ENCODE measurements around the gene COL8A2.
"Not testable (repeated sequence)": the region's sequence is repeated elsewhere in the genome, so short reads cannot be mapped to it uniquely, and the experiment has no call there.

COL8A2 gene

GRCh38 chr1:36125129-36125991 lies at the start of gene COL8A2:
Gene COL8A2, minus strand, starts transcription at chr1:36125222. Its CDS starts 24,980 bp downstream, at chr1:36100242.
- no peak for DNase-seq (ENCODE audit: low spot score)

GRCh38 chr1:36174713-36175112 lies 49.7 kb upstream of the COL8A2 start:
- DNase-seq (ENCODE audit: low spot score) = no peak

- DNase-seq (ENCODE audit: low spot score) = no peak
Measured at GRCh38 chr1:36172983-36173382, 48.0 kb upstream of the COL8A2 start.

- no peak for DNase-seq (ENCODE audit: low spot score)
Measured at GRCh38 chr1:36172017-36172747, 47.2 kb upstream of the COL8A2 start.

GRCh38 chr1:36170643-36171412 lies 45.8 kb upstream of the COL8A2 start:
- no peak for DNase-seq (ENCODE audit: low spot score)

GRCh38 chr1:36168514-36168913 lies 43.5 kb upstream of the COL8A2 start:
- no peak for DNase-seq (ENCODE audit: low spot score)

GRCh38 chr1:36166938-36167905 lies 42.2 kb upstream of the COL8A2 start:
- no peak for DNase-seq (ENCODE audit: low spot score)

GRCh38 chr1:36166136-36166535 lies 41.1 kb upstream of the COL8A2 start:
- DNase-seq (ENCODE audit: low spot score) = no peak

- no peak for DNase-seq (ENCODE audit: low spot score)
Measured at GRCh38 chr1:36165145-36165544, 40.1 kb upstream of the COL8A2 start.

GRCh38 chr1:36164361-36164760 lies 39.3 kb upstream of the COL8A2 start:
- DNase-seq (ENCODE audit: low spot score) = no peak

- DNase-seq (ENCODE audit: low spot score) = no peak
Measured at GRCh38 chr1:36163426-36163825, 38.4 kb upstream of the COL8A2 start.

- no peak for DNase-seq (ENCODE audit: low spot score)
Measured at GRCh38 chr1:36162680-36163239, 37.7 kb upstream of the COL8A2 start.

- DNase-seq (ENCODE audit: low spot score) = no peak
Measured at GRCh38 chr1:36161641-36162531, 36.9 kb upstream of the COL8A2 start.

- no peak for DNase-seq (ENCODE audit: low spot score)
Measured at GRCh38 chr1:36160949-36161485, 36.0 kb upstream of the COL8A2 start.

GRCh38 chr1:36160388-36160948 lies 35.4 kb upstream of the COL8A2 start:
- no peak for DNase-seq (ENCODE audit: low spot score)

GRCh38 chr1:36159614-36160387 lies 34.8 kb upstream of the COL8A2 start:
- DNase-seq (ENCODE audit: low spot score) = no peak

GRCh38 chr1:36158827-36159252 lies 33.8 kb upstream of the COL8A2 start:
- not testable (repeated sequence) for DNase-seq (ENCODE audit: low spot score)
